T-helper 9 cell (primary cell): Measurements from ENCODE around the gene PTPRD.

ENCODE experiments used
- DNase-seq: peaks from one replicate; pipeline ENCODE4 v3.0.0-alpha.2; 2020

PTPRD gene

GRCh38 chr9:8539681-8540197, 2073.1 kb downstream of the PTPRD start:
- DNase-seq = no peak

DNA sequence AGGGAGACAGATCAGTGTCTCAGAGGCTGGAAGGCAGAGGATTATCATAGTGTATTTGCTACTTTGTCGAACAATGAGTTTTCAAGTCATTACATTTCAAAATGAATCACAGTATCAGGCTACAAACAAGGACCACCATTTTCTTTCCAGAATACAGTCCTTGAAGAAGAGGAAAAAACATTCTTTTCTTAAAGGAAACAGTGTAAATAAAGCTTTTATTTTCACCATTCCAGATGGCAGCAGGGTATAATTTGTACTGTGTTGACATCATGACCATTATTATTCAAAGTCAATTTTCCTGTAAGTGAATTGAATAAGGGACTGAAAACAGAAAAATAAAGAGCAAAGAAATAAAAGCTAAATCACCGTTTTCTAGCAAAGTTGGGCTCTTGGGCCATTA, 2076.0 kb downstream of the PTPRD start:
- no peak for DNase-seq

DNA sequence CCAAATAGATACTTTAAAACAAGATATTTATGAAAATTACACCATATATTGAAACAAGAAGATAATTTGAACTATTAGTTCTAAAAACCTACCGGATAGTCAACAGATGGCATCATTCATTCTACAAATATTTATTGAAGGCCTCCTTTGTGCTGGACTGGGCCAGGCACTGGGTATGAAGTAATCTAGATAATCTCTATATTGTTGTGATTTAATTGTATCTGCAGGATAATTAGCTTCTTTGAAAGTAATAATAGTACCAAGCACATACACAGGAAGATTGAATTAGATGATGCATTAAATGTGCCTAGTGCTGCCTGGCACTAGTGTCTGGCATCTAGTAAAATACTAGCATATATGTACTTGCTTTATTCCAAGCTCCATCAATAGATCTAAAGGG, 2078.0 kb downstream of the PTPRD start:
- no peak for DNase-seq

- DNase-seq = no peak
Observed at GRCh38 chr9:8533681-8534080, 2079.1 kb downstream of the PTPRD start.

DNA sequence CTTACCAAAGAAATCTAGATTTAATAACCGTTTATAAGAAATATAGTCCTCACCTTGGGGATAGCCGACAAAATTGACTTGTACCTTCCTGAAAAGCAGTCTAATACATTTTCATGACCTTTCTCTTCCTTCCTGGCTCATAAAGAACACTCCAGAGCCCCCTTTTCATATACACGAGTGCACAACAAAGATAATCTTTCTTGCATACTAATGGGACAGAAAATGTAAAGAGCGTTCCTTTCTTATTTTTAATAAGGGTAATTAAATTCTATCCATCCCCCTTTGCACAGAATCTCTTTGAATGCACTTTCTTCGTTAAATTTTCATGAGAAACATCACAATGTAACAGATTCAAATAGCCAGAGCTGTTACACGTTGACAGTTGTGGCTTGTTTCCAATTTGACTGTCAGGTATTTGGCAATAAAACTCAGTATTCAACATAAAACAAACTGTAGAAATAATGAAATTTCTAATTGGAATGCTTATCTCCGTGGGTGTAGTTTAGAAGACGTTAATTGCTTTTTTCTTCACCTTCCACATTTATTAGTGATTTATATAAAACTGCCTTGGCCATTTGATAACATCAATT, 2080.9 kb downstream of the PTPRD start:
- DNase-seq = no peak

DNA sequence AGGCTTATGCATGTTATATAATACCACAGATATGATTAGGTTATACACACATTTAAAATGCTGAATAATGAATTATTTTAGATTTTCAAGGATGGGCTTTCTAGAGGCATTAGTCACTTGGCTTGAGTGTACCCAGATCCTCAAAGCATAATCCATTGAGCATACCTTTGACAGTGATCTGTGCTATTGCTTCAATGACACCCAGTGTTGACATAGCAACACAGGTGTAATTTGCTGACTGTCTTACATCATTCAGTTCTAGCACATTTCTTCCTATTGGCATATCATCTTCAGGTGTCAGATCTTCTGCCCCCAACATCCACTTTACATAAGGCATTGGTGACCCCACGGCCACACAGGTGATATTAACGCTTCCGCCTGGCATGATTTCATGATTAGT, 2091.7 kb downstream of the PTPRD start:
- DNase-seq = no peak

- no peak for DNase-seq
Observed at GRCh38 chr9:8515748-8516147, 2097.1 kb downstream of the PTPRD start.

- DNase-seq = no peak
Observed at GRCh38 chr9:8514760-8515159, 2098.0 kb downstream of the PTPRD start.

- no peak for DNase-seq
Observed at GRCh38 chr9:8508671-8509290, 2104.0 kb downstream of the PTPRD start.

DNA sequence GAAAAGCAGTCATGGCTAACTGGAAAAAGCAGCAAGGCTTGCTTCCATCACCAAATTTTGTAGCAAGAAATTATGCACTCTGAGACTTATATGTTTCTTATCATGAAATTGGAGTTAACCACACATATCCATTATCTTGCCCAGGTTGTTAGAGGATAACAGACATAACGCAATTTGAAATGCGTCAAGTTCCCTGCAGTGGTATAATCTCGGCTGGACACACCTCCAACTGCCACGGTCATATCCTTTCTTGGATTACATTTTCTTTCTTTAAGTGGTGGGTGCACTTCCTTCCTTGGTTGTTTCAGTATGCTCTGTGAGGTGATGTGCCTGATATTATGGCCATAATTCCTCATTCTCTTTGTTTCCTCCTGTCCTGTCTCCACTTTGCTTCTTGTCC, 2118.2 kb downstream of the PTPRD start:
- no peak for DNase-seq

DNA sequence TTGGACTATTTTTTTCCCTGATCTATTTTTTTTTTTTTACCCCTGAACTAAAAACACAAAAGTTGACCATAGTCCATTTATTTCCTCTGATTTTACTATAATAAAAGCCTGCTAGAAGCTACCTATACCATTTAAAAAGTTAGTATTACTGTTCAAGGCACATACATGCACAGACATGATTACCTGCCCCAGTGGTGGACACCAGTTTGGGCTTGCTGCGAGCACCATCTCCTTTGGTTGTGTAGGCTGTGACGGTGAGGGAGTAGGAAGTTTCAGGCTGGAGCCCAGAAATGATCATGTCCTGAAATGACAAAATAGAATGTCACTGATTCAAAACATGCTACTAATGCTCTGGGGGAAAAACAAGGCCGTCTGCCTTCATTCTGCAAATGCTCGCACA, 2120.1 kb downstream of the PTPRD start:
- DNase-seq = no peak

DNA sequence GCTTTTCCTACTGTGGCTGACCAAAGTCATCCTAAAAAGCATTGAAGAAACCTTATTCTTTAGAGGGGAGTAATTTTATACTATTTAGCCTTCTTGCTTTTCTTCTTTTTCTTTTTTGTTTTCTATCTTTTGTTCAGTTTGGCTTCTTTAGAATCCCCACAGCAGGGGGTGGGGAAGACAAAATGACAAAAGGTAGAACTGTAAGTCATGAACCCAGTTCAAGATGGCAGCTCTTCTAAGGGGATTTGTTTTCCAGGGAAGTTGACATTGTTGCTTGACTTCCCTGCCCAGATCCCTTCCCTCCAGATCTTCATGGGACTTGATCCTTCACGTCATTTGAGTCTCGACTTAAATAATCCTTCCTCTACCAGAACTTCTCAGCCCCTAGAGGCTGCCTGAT, 2120.8 kb downstream of the PTPRD start:
- no peak for DNase-seq

DNA sequence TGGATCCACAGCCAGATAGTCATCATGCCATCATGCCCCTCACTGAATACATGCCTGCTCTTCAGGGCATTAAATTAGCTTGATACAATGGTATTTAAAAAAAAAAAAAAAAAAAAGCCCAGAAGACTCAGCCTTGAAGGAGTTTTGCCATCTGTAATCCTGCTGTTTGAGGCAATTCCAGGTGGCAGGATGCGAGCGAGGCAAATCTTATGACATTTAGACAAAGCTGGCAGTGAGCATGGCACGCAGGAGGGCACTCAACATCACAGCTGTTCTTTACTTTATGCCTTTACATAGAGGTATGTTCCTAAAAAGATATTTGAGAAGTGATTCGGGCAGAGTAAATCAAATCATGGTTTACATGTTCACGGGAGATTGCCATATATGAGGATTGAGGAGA, 2121.2 kb downstream of the PTPRD start:
- no peak for DNase-seq

DNA sequence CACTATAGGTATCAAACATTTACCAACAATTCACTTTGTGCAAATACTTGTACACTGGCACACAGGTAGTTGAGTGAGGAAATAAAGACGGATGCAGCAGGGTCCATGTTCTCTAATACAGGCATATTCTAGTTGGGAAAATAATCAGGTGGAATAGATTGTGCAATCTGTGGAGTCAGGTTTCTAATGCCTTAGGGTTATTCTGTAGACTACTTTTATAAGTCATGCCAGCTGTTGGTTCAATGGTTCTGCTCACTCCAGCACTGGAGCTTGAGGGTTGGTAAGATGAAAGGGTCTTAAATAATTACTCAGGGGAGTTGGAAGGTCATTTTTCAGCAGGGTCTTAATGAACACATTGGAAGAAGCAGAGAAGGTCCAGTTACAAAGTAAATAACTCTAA, 2123.0 kb downstream of the PTPRD start:
- no peak for DNase-seq

DNA sequence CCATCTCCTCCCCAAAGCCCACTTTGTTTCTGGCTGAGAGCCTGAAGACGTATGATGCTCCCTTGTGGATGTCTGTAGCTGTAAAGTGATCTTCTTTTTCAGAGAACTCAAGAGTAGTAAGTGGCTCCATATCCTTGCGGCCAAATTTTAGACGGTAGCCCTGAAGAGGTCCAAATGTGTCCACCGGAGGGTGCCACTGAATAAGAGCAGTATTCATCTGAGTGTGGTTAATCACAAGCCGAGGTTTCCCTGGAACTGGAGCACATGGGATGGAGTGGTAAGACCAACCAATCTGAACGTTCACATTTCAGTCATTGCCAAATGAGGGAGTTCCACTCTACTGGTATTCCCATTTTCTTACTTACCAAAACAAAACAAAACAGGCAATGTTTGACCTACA, 2126.7 kb downstream of the PTPRD start:
- DNase-seq = no peak

GRCh38 chr9:8484597-8485191, 2128.1 kb downstream of the PTPRD start:
- DNase-seq = no peak

GRCh38 chr9:8477450-8477849, 2135.4 kb downstream of the PTPRD start:
- DNase-seq = no peak

DNA sequence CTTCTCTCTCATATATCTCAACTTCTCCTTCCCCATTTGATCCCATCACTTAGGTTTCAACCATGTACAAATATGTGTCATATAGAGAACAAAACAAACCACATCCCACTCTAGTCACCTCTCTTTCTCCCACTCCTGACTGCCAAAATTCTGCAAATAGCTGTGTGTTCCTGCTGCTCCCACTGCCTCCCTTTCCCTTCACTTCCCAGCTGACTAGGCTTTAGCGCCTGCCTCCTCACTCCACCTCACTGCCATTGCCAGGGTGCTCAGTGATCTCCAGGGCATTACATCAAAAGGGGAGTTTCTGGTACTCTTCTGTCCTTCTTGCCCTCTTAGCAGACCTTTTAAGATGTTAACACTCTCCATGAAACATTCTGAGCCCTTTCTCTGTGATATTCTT, 2137.9 kb downstream of the PTPRD start:
- no peak for DNase-seq

GRCh38 chr9:8473244-8474020, 2139.4 kb downstream of the PTPRD start:
- DNase-seq = no peak

DNA sequence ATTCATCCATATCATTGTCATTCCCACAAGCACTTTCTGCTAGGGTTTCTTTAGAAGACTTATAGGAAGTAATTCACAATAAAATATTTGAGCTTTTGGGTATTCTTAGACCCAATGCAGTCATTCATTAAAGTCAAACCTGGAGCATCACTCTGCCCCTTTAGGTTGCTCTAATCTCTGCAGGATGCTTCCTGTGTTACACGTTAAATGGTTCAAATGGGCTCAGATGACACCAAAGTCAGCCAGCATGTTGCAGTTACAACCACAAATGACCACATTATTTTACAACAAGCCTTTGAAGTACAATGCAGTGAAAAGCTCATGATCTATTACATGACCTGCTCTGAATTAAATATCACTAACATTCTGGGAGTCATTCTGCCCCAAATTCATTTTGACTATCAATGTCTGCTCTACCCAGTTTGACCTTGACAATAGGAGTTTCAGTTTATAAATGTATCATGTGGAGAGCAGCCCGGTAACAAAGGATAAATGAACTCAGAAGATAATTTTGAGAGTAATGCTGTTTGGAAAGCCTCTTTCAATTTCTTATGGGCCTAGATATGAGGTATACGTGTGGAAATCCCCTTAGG, 2144.7 kb downstream of the PTPRD start:
- DNase-seq = no peak

GRCh38 chr9:8457816-8458215, 2155.0 kb downstream of the PTPRD start:
- DNase-seq = no peak

DNA sequence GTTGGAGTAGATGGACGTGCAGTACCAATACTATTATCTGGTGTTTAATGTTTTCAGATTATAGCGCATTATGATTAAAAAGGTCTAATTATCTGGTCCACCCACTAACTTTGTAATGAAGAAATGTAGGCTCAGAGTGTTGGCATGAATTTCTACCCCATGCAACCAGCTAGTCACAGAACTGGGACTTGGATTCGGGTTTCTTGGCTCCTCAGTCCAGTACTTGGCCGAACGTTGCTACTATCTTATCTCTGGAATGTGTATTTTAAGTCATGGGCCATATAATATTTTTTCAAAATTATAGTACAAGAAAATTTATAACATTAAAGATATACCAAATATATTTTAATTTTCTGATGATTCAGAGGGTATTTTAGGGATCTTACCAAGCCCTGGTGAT, 2155.7 kb downstream of the PTPRD start:
- no peak for DNase-seq

GRCh38 chr9:8456344-8456743, 2156.5 kb downstream of the PTPRD start:
- no peak for DNase-seq
